ENCODE results near the gene WNT8B.

Gene WNT8B

GRCh38 chr10:100462709-100463108, at the start of gene WNT8B:
Gene WNT8B (plus strand): TSS chr10:100463009. CDS start chr10:100463169, 160 bp downstream.
- no peak for DNase-seq

DNA sequence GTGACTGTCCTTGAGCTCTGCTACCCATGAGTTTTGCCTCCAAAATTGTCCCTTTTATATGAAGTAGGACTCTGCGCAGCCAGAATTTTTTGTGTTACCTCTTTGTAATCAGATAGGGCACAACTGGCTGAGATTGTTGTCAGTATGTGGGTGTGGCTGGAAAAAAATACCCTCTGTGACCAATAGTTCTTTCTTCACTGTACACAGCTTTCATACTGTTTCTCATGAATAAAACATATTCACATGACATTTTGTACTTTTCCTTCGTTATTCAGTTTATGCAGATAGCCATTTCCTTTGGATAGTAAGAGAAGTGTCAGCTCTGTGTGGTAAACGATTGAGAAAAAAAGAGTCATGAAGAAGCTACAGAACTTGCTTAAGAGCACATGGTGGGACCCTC, 49.6 kb upstream of the WNT8B start:
- DNase-seq = no peak

DNA sequence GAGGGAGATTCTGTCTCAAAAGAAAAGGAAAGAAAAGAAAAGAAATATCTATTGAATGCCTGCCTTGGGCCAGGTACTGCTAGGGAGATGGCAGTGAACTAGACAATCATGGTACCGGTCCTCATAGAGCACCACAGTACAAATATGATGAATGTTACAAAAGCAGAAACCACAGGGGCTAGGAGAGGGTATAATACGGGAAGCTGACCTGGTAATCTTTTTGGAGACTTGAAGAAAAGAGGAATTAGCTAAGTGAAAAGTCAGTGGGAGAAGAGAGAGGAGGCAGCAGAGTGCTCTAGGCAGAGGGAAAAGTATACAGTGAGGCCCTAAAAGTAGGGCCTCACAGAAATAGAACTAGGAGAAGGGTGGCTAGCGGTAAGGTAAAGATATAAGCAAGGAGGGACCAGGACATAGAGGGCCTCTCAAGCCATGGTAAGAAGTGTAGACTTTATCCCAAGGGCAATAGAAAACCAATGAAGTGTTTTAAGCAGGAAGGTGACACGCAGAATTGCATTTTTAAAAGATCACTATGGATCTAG, 42.8 kb upstream of the WNT8B start:
- DNase-seq = no peak

DNA sequence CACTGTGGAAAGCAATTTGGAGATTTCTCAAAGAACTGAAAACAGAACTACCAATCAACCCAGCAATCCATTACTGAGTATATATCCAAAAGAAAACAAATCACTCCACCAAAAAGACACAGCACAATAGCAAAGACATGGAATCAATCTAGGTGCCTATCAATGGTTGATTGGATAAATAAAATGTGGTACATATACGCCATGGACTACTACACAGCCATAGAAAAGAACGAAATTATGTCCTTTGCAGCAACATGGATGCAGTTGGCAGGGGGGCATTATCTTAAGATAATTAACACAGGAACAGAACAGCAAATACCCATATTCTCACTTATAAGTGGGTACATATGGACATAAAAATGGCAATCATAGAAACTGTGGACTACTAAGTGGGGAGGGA, 35.4 kb upstream of the WNT8B start:
- no peak for DNase-seq

- peak; percentile 89 for DNase-seq
Observed at GRCh38 chr10:100433253-100434240, 29.3 kb upstream of the WNT8B start.

DNA sequence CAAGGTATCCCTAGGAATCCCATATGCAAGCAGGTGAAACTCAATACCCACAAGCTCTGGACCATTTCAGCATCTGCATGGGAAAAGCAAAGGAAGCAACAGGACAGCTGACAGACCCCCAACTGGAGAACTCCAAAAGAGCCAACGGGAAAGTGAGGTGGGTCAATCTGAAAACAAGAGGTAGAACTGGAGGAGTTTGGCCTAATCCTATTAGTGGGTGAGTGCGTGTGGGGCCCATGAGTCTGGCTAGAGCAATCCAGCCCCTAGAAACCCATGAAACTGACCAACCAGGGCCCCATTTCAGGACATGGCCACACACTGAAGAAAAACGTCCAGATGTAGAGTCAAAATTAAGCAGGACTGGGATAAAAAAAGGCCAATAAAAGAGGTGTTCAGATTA, 26.6 kb upstream of the WNT8B start:
- DNase-seq = no peak

DNA sequence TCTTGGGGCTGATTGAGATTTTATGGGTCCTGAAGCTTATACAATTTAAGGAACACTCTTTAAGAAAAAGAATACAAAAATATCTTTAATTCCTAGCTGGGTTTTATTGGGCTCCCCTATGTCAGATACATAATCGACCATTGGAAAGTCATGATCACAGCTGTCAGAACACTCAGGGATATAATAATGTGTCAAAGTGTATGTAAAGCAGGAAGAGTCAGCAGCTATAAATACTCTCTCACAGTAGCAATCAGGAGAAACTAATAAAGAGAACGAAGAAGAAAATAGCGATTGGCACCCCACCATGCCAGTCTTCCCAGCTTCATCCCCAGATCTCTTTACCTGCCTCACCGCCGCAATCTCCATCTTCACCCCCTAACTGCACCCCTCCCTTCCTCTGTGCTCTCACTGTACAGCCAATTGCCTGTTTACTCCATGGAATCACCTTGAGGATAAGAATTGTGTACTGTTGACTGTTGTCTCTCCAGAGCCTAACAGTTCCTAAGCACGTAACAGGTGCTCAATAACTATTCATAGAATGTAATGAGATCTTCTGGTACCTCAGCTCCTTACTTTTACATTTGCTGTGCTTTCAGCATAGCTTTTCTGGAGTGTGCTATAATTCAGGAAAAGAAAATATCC, 24.0 kb upstream of the WNT8B start:
- DNase-seq = no peak

GRCh38 chr10:100442548-100442947, 20.3 kb upstream of the WNT8B start:
- no peak for DNase-seq

DNA sequence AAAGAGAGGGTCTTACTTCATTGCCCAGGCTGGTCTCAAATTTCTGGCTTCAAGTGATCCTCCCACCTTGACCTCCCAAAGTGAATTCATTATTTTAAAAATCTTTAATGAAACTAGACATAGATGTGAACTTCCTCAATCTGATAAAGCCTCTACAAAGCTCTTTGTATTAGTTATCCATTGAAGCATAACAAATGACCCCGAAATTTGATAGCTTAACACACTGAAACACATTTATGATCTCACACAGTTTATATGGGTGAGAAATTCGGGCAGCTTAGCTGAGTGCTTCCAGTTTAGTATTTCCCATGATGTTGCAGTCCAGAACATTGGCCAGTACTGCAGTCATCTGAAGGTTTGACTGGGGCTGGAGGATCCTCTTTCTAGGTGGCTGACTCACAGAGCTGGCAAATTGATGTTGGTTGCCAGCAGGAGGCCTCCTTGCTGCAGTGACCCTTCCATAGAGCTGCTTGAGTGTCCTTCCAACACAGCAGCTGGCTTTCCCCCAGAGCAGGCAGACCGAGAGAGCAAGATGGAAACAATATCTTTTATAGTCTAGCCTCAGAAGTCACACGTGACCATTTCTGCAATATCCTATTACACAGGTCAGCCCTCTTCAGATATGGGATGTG, 16.6 kb upstream of the WNT8B start:
- DNase-seq = no peak

DNA sequence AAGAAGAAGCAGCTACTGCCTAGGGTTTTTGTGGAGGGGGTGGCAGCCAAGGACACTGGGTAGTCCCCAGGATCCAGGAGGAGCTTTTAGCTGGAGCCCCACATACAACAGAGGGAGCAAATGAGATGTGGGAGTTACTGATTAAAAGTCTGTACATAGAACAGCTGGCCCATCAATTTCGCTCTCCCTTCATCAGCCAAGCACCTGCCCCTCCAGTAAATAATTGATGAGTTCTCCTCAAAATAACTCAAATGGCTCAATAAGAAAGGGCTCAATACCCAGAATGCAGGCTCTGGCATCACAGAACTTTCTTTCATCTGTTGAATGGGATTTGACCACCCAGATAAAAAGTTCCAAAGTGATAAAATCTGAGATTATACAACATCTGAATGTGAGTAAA, 15.1 kb upstream of the WNT8B start:
- no peak for DNase-seq

DNA sequence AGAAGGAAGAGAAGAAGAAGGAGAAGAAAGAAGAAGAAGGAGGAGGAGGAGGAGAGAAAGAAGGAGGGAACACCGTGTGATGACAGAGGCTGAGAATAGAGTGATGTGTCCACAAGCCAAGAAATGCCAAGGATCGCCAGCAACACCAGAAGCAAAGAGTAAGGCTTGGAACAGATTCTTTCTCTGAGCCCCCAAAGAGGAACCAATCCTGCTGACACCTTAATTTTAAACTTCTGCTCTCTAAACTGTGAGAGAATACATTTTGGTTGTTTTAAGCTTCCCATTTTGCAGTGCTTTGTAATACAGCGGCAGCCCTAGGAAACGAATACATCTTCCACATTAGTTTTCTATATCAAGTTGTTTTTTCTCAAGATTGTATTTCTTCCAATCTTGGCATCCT, 13.9 kb upstream of the WNT8B start:
- DNase-seq = no peak

- DNase-seq = no peak
Observed at GRCh38 chr10:100468322-100468721, 5.5 kb downstream of the WNT8B start.

DNA sequence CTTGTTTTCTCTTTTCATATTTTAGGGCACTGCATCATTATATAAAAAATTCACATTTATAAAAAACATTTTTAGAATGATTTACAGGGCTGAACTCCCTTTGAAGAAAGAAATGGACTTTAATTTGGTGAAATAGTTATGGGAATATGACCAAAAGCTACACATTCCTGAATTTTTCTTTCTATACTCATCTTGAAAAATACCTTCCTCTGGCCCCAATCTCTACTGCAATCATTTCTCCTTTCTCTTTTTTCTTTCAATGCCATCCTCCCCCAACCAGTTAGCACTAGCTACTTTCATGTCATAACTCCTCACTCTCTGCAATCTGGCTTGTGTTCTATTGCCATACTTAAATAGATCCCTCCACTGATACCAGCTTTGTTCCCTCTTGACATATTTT, 6.2 kb downstream of the WNT8B start:
- DNase-seq = peak; percentile 17

GRCh38 chr10:100469756-100470155, 6.9 kb downstream of the WNT8B start:
- no peak for DNase-seq

DNA sequence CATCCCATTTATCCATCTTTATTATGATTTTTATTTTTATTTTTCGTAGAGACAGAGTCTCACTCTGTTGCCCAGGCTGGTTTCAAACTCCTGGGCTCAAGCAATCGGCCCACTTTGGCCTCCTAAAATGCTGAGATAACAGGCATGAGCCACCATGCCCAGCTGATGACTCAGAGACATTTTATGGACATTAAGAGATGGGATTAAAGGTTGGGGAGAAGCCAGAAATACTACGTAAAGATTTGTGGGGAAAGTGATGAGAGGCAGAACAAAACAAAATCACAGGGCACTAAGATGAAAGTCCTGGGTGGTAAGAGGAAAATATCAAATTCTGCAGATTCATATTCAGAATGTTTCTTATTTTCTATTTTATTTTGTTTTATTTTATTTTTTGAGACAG, 7.6 kb downstream of the WNT8B start:
- peak; percentile 43 for DNase-seq

DNA sequence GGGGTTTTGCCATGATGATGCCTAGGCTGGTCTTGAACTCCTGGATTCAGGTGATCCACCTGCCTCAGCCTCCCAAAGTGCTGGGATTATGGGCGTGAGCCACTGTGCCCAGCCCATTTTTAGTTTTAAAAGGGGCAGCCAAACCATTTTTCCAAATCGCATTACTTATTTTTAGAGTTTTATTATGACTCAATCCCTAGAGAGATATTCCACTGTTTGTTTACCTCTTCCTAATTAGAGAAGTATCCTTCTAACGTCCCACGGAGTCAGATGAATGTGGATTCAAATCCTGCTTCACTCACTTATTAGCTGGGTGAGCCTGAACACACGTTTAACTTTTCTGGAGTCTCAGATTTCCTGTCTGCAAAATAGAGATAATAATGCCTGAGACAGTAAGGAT, 15.2 kb downstream of the WNT8B start:
- no peak for DNase-seq

- no peak for DNase-seq
Observed at GRCh38 chr10:100479037-100479436, 16.2 kb downstream of the WNT8B start.

GRCh38 chr10:100480002-100480401, 17.2 kb downstream of the WNT8B start:
- no peak for DNase-seq

- DNase-seq = peak; percentile 76
Observed at GRCh38 chr10:100481462-100482081, 18.8 kb downstream of the WNT8B start.

- peak; percentile 53 for DNase-seq
Observed at GRCh38 chr10:100482181-100482833, 19.5 kb downstream of the WNT8B start.

GRCh38 chr10:100482834-100483185, 20.0 kb downstream of the WNT8B start:
- no peak for DNase-seq

DNA sequence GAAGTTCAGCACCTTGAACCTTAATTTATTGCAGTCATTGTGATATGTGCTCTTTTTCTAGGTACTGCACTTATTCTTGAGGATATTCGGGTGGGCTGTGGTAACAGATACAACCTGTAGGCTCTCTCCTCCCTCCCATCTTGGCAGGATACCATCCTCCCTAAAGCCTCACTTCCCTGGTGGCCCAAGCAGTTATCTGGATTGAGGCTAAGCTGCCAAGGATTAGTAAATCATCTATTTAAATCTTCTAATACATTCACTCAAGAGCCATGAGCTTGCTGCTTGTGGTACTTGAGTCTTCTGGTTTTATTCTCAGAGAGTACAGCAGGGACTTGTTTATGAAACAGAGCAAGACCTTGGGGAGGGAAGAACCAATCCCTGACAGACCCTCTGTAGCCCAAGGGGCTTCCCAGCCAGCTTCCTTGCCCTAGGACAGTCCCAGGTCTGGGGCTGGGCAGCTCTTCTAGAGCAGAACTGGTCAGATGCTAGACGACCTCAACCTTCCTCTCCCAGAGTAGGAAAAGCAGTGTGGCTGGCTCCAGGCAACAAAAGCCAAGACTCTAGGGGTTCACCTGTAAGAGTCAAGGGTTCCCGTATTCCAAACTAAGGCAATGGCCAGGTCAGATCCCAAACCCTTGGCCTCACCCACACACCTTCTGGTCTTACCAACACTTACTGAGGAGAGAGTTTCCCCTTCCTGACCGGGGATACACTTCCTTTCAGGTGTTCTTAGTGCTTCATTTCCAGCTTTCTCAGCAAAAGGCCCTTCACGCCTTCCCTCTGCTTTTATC, 21.3 kb downstream of the WNT8B start:
- no peak for DNase-seq
